ENCODE data around the gene MCMBP.
"Not testable (repeated sequence)": the region's sequence is repeated elsewhere in the genome, so short reads cannot be mapped to it uniquely, and the experiment has no call there.

Gene MCMBP

GRCh38 chr10:119872610-119872859 lies at the start of gene MCMBP:
Gene MCMBP, minus strand, starts transcription at chr10:119872843. Its CDS starts 259 bp downstream, at chr10:119872584.
- DNase-seq: no peak

- DNase-seq: no peak
Measured at GRCh38 chr10:119919826-119920225, 47.2 kb upstream of the MCMBP start.

- no peak for DNase-seq
Measured at GRCh38 chr10:119919271-119919670, 46.6 kb upstream of the MCMBP start.

GRCh38 chr10:119917777-119918176 lies 45.1 kb upstream of the MCMBP start:
- DNase-seq: no peak

- no peak for DNase-seq
Measured at GRCh38 chr10:119910689-119911088, 38.0 kb upstream of the MCMBP start.

GRCh38 chr10:119908166-119908565 lies 35.5 kb upstream of the MCMBP start:
- no peak for DNase-seq

GRCh38 chr10:119907695-119908094 lies 35.1 kb upstream of the MCMBP start:
- DNase-seq: not testable (repeated sequence)

GRCh38 chr10:119903946-119904666 lies 31.5 kb upstream of the MCMBP start:
- DNase-seq: no peak

- no peak for DNase-seq
Measured at GRCh38 chr10:119898577-119898976, 25.9 kb upstream of the MCMBP start.

GRCh38 chr10:119896937-119897770 lies 24.5 kb upstream of the MCMBP start:
- no peak for DNase-seq

GRCh38 chr10:119896061-119896655 lies 23.5 kb upstream of the MCMBP start:
- no peak for DNase-seq

GRCh38 chr10:119893845-119894427 lies 21.3 kb upstream of the MCMBP start:
- DNase-seq: no peak

- DNase-seq: no peak
Measured at GRCh38 chr10:119893074-119893473, 20.4 kb upstream of the MCMBP start.

- peak; percentile 94 to 95 for DNase-seq
Measured at GRCh38 chr10:119892188-119893065, 19.8 kb upstream of the MCMBP start, which contains the start of gene SEC23IP. Gene SEC23IP, plus strand, starts transcription at chr10:119892730. Its CDS starts 53 bp downstream, at chr10:119892783.

GRCh38 chr10:119891849-119892187 lies 19.2 kb upstream of the MCMBP start:
- DNase-seq: not testable (repeated sequence)

GRCh38 chr10:119890307-119890706 lies 17.7 kb upstream of the MCMBP start:
- DNase-seq: not testable (repeated sequence)

GRCh38 chr10:119889201-119889600 lies 16.6 kb upstream of the MCMBP start:
- DNase-seq: not testable (repeated sequence)

- DNase-seq: not testable (repeated sequence)
Measured at GRCh38 chr10:119888715-119889114, 16.1 kb upstream of the MCMBP start.

GRCh38 chr10:119886070-119886469 lies 13.4 kb upstream of the MCMBP start:
- DNase-seq: not testable (repeated sequence)

- DNase-seq: not testable (repeated sequence)
Measured at GRCh38 chr10:119883901-119884611, 11.4 kb upstream of the MCMBP start.

- no peak for DNase-seq
Measured at GRCh38 chr10:119878524-119878923, 5.9 kb upstream of the MCMBP start.
